Endometrium (tissue), 2 donors: ENCODE results near the gene ADK.
"Not testable (repeated sequence)": the region's sequence is repeated elsewhere in the genome, so short reads cannot be mapped to it uniquely, and the experiment has no call there.

Source experiments
- FAIRE-seq: peaks from 2 replicates; lab custom pipeline; 2012; peaks lifted over from hg19 to GRCh38; lab: Jason Lieb, UNC
- donor health status: control.
- donor health status: control.

Gene ADK

GRCh38 chr10:74558403-74558802 is 407.4 kb downstream of the ADK start:
- no peak for FAIRE-seq

- no peak for FAIRE-seq
These were observed 407.9 kb downstream of the ADK start for GRCh38 chr10:74558897-74559296.

- not testable (repeated sequence) for FAIRE-seq
These were observed 417.9 kb downstream of the ADK start for GRCh38 chr10:74568896-74569295.

GRCh38 chr10:74573497-74573896 is 422.5 kb downstream of the ADK start:
- not testable (repeated sequence) for FAIRE-seq

GRCh38 chr10:74575191-74575720 is 424.2 kb downstream of the ADK start:
- FAIRE-seq = no peak

- FAIRE-seq = no peak
These were observed 424.9 kb downstream of the ADK start for GRCh38 chr10:74575912-74576311.

GRCh38 chr10:74576586-74576985 is 425.6 kb downstream of the ADK start:
- FAIRE-seq = no peak

- FAIRE-seq = not testable (repeated sequence)
These were observed 429.4 kb downstream of the ADK start for GRCh38 chr10:74580438-74580837.

GRCh38 chr10:74582566-74582965 is 431.5 kb downstream of the ADK start:
- FAIRE-seq = no peak

GRCh38 chr10:74585231-74586087 is 434.4 kb downstream of the ADK start:
- FAIRE-seq = peak; percentile 48

GRCh38 chr10:74586088-74586585 is 435.1 kb downstream of the ADK start:
- peak; percentile 4 for FAIRE-seq

GRCh38 chr10:74587109-74587854 is 436.3 kb downstream of the ADK start:
- FAIRE-seq = no peak

GRCh38 chr10:74589226-74589673 is 438.2 kb downstream of the ADK start:
- FAIRE-seq = peak; percentile 63

GRCh38 chr10:74589851-74590250 is 438.8 kb downstream of the ADK start:
- no peak for FAIRE-seq

GRCh38 chr10:74593470-74593869 is 442.4 kb downstream of the ADK start:
- no peak for FAIRE-seq

GRCh38 chr10:74596713-74597112 is 445.7 kb downstream of the ADK start:
- no peak for FAIRE-seq

GRCh38 chr10:74598891-74599566 is 448.0 kb downstream of the ADK start:
- peak; percentile 18 for FAIRE-seq

GRCh38 chr10:74599672-74600071 is 448.7 kb downstream of the ADK start:
- FAIRE-seq = peak; percentile 79

- no peak for FAIRE-seq
These were observed 449.1 kb downstream of the ADK start for GRCh38 chr10:74600170-74600569.

- no peak for FAIRE-seq
These were observed 451.6 kb downstream of the ADK start for GRCh38 chr10:74602576-74602975.

- FAIRE-seq = no peak
These were observed 459.3 kb downstream of the ADK start for GRCh38 chr10:74610299-74610698.

GRCh38 chr10:74612195-74612594 is 461.2 kb downstream of the ADK start:
- FAIRE-seq = no peak
